Stimulated activated CD8-positive, alpha-beta memory T cell treated with anti-CD3 and anti-CD28 coated beads, Interleukin-2, amount 100 ng/mL, for 1 hour (primary cell): ENCODE data around the gene USP51.
A peak's percentile ranks its signal among the peaks of the same experiment; 100 is the strongest.
"Not testable (repeated sequence)": the region's sequence is repeated elsewhere in the genome, so short reads cannot be mapped to it uniquely, and the experiment has no call there.

ENCODE experiments used
- DNase-seq, 2 donors: peaks; one replicate each; pipeline ENCODE4 v3.0.0-alpha.2; 2020; ENCODE audit warnings: low read depth in 2 of 2

The USP51 gene

DNA sequence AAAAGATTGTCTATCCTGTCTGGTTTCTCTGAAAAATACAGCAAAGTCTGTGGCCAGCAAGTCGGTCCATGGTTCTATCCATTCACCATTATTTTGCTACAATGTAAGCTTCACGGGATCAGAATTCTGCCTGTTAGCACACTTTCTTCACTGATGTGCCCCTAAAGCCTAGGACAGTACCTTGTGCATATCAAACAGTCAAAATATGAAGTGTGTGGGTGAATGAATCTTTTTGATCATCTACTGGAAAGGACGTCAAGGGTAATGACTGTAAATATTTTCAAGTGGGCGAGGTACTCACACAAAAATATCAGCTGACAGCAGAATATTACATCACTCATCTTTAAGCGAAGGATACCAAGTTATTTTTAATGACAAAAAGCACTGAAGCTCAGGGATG is 24.5 kb downstream of the USP51 start:
- not testable (repeated sequence) for DNase-seq

DNA sequence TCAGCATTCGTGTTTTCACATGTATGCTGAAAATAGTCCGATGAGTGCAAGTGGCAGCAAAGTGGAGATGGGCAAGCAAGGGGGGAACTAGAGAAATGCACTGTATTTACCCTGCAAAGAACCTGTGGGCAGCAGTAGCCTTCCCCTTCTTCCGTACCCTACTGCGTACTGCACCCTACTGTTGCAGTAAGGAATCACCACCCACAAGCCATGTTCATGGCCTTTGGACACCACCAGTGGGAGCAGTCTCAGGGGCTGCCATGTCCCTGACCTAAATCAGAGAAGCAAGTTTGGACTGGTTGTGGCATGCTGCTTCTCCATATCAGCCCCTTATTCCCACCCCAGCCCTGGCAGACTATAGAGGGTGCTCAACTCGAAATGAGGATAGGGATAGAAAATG is 25.6 kb downstream of the USP51 start:
- not testable (repeated sequence) for DNase-seq

- not testable (repeated sequence) for DNase-seq
These were observed 29.7 kb downstream of the USP51 start for GRCh38 chrX:55459926-55460325.

- not testable (repeated sequence) for DNase-seq
These were observed 30.2 kb downstream of the USP51 start for GRCh38 chrX:55459426-55459825.

DNA sequence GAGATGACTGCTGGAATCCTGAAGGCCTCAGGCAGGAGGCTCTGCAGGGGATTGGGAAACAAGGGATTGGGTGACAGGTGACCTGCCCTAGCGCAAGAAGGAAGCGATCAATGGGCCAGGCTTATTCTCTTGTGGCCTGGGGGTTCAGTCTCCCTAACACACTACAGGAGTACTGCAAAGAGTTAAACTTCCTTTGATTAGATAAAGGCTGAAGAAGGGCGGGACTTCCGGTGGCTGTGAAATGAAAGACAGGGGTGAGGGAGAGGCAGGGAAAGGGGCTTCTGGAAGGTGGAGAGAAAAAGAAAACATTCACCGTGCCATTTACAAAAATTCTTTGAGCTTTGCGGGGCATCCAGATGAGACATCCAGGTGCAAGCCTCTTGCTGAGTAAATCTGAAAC is 33.9 kb downstream of the USP51 start:
- DNase-seq, result not testable (repeated sequence)

GRCh38 chrX:55452833-55453124 is 36.9 kb downstream of the USP51 start:
- DNase-seq, result no peak

DNA sequence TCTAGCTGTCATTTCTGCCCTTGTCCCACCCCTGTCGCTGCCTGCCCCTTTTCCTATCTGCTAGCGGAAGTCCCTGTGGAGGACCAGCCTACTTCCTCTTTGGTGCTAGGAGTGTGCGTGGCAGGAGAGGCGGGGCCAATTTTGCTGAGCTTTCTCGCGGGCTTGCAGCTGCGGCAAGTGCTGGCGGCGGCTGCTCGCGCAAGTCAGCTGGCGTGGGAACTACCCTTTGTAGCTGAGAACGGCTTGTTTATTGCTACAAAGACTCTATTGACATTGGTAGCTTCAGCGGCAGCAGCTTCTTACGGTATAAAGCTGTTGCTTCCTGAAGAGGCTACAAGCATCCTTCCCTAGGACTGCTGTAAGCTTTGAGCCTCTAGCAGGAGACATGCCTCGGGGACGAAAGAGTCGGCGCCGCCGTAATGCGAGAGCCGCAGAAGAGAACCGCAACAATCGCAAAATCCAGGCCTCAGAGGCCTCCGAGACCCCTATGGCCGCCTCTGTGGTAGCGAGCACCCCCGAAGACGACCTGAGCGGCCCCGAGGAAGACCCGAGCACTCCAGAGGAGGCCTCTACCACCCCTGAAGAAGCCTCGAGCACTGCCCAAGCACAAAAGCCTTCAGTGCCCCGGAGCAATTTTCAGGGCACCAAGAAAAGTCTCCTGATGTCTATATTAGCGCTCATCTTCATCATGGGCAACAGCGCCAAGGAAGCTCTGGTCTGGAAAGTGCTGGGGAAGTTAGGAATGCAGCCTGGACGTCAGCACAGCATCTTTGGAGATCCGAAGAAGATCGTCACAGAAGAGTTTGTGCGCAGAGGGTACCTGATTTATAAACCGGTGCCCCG is 37.4 kb downstream of the USP51 start, which contains the start of gene MAGEH1:
Gene MAGEH1, plus strand, starts transcription at position 138 of the 843 bp plus-strand sequence. Its CDS starts 248 bp downstream, at position 386.
- DNase-seq, result peak; percentile 51 to 65

- no peak for DNase-seq
These were observed 38.0 kb downstream of the USP51 start for GRCh38 chrX:55451626-55451989.

- DNase-seq, result no peak
These were observed 38.5 kb downstream of the USP51 start for GRCh38 chrX:55451141-55451540.

GRCh38 chrX:55450259-55450658 is 39.4 kb downstream of the USP51 start:
- DNase-seq, result no peak

GRCh38 chrX:55443468-55443867 is 46.2 kb downstream of the USP51 start:
- not testable (repeated sequence) for DNase-seq
